ENCODE measurements around the gene COA1.

GRCh38 chr7:43637114-43637806 is 92.1 kb downstream of the COA1 start:
- TF ChIP-seq REST (IDR thresholded peaks at IDR 0.05; ENCODE audit: insufficient read depth in 1 of 2, low read depth in 2 of 2, low read length in 1 of 2) (no peak), CTCF (IDR thresholded peaks at IDR 0.05) (no peak), POLR2AphosphoS5 (IDR thresholded peaks at IDR 0.05; ENCODE audit: low read depth, low read length) (no peak), TCF7L2 (IDR thresholded peaks at IDR 0.05; ENCODE audit: low read depth, low read length) (no peak), SIN3A (IDR thresholded peaks at IDR 0.05; ENCODE audit: borderline replicate concordance, insufficient read depth, low read depth, low read length) (no peak)
